GM19455 (cell line): ENCODE results near the gene PCID2.

ENCODE experiments used
- ATAC-seq: cut with Tn5 transposase; IDR thresholded peaks from one replicate; pipeline ENCODE4 v1.9.1; 2021; ENCODE audit not compliant: unreplicated experiment

Gene PCID2

DNA sequence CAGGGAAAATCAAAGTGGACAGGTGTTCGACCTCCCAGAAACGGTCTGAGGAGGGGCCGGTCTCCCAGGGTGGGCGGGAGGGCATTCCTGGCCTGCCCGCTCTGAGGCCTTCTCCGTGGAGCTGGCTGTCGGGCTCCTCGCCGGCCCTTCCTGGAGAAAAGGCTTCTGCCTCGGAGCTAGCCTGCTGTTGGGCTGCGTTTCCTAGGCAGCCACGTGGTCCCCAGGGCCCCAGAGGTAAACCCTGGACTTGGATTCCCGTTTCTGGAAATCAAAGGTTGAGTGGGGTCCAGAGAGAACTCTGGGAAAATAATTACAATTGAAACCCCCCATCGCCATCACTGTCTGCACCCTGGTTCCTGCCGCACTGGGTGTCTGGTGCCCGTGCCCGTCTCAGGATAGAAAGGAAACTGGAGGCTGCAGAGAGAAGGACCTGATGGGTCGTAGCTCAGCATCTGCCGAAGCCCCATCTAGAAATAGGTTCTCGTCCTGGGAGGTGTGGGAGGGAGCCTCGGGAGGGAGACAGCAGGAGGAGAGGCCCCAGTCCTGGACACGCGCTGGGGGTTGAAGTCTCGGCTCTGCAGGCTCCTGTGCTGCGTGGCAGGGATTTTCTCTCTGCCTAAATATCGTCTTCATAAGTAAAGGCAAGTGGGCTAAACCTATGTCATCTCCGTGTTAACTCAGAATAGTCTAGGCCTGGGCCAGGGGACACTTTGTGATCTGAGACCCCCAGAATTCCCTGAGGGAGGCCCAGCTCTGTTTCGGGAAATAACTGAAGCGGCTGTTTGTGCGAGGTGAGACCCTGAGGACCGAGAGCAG is 57.7 kb downstream of the PCID2 start:
- no peak for ATAC-seq

DNA sequence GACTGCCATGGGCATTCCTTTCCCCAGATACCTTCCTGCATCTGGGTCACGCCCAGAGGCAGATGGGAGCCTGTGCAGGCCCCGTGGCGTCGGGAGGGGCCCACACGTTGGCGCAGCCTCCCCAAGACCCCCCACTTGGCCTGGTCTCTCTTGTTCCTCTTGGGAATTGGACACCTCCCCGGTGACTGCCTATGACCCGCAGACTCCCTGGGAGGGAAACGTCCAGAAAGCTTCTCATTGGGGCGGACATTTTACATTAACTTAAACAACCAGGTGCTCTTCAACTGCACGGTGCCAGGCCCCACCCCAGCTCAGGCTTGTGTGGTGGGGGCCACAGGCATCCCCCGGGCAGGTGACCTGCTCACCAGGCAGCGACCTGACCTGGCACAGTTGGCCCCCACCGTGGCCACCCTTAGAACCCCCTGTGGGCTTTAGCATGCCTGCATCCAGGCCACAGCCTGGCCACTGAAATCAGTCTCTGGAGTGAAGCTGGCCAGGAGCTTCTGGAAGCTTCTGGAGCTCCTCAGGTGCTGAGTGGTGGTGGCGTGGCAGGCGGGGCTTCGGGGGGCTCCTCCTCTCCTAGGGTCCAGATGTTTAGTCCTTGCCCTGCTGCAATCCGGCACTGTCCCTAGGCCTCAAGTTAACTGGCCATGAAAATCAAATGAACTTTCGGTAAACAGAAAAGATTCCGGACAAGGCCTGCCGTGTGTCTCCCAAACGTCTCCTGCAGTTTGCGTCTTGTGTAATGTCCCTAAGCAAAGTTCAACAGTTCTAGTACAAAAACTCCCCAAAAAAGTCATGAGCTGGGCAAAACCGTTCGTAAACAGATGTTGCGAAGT is 58.5 kb downstream of the PCID2 start:
- no peak for ATAC-seq

DNA sequence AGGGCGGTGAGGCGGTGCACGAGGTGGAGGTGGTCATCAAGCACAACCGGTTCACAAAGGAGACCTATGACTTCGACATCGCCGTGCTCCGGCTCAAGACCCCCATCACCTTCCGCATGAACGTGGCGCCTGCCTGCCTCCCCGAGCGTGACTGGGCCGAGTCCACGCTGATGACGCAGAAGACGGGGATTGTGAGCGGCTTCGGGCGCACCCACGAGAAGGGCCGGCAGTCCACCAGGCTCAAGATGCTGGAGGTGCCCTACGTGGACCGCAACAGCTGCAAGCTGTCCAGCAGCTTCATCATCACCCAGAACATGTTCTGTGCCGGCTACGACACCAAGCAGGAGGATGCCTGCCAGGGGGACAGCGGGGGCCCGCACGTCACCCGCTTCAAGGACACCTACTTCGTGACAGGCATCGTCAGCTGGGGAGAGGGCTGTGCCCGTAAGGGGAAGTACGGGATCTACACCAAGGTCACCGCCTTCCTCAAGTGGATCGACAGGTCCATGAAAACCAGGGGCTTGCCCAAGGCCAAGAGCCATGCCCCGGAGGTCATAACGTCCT is 59.4 kb downstream of the PCID2 start:
- no peak for ATAC-seq

DNA sequence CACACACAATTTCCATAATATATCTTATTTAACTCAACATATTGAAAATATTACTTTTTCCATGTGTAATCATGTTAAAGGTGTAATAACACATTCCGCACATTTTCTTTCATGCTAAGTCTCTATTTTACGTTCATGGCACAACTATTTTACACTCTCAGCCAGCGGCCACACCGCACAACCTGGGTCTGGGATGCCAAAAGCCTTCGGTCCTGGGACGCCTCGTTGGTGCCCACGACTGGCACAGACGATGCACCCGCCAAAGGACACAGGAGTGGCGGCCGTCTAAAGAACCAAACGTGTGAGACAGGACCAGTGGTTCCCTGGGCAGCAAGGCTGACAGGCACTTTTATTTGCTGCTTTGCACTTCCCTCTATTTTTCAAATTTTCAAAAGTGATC is 60.1 kb downstream of the PCID2 start:
- ATAC-seq = no peak

DNA sequence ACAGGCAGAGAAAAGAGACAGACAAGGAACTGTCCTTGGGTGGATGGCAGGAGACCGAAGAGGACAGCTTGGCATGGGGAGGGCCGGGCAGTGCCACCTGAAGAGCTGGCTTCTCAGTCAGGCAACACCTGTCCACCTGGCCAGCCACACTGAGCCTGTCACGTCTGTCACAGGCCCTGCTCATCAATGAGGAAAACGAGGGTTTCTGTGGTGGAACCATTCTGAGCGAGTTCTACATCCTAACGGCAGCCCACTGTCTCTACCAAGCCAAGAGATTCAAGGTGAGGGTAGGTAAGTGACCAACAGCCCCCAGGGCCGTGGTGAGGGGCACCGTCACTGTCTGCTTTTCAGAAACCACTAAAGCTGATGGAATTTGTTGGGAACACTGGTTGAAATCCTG is 61.3 kb downstream of the PCID2 start:
- ATAC-seq = no peak

DNA sequence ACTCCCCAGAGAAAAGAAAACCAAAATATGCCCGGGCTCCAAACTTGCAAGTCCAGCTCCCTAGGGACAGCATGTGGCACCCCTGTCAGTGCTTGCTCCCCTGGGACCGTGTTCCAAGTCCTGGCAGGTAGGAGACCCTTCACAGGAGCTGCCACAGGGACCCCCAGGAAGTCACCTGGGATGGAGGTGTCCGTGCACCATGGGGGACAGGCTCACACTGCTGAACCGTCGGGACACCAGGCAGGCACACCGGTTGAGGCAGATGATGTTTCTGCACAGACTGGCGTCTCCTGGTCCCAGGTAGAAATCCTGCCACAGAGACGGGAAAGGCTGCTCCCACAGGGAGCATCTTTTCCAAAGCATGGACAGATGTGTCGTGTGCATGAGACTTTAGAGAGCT is 61.7 kb downstream of the PCID2 start:
- ATAC-seq = no peak

DNA sequence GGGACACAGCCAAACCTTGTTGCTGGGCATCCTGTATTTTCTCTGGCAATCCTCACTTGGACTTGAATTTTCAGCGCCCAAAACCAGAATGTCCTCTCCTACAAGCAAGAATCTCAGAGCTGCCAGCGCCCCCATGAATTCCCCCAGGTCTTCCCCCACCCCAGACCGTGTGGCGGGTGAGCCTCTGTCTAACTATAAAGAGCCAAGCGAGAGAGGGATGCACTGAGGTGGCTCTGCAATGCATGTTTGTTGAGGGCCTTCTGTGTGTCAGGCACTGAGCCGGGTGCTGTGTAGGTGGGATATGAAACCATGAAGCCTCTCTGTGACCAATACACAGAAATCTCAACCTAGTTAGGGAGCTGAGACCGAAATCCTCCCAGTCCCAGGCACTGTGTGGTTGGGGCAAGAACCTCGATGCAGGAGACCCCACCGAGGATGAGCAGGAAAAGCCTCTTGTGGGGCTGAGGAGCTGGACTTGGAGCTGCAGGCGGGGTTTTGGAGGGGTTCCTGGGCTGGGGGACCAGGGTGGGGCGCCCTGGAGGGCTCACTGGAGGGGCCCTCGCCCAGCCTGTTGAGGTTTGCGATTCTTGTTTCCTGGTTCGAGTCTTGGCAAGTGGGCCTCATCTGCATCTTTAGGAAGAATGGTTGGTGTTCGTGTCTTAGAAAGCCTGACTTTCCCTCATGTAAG is 62.4 kb downstream of the PCID2 start:
- no peak for ATAC-seq

DNA sequence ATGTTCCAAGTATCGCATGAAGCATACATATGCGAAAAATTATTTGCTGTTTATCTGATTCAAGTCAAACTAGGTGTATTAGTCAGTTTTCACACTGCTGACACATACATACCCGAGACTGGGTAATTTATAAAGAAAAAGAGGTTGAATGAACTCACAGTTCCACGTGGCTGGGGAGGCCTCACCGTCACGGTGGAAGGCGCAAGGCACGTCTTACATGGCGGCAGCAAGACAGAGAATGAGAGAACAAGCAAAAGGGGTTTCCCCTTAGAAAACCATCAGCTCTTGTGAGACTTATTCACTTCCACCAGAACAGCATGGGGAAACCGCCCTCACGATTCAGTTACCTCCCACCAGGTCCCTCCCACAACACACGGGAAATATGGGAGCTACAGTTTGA is 63.0 kb downstream of the PCID2 start:
- no peak for ATAC-seq

DNA sequence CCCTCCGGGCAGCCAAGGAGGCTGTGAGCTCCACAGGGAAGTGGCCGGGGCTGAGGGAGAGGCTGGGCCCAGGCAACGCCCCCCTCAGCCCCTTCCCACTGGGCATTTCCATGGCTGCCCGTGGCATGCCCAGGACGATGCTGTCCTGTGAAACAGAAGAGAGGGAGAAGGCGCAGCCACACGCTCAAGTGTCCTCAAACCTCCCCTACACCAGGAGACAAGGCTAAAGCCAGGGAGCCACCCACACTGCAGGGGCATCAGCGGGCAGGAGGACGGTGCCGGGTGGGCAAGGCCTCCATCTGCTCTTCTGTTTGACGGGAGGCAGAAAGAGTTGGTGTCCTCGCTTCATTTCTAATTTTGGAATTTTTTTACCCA is 64.2 kb downstream of the PCID2 start:
- ATAC-seq = no peak

DNA sequence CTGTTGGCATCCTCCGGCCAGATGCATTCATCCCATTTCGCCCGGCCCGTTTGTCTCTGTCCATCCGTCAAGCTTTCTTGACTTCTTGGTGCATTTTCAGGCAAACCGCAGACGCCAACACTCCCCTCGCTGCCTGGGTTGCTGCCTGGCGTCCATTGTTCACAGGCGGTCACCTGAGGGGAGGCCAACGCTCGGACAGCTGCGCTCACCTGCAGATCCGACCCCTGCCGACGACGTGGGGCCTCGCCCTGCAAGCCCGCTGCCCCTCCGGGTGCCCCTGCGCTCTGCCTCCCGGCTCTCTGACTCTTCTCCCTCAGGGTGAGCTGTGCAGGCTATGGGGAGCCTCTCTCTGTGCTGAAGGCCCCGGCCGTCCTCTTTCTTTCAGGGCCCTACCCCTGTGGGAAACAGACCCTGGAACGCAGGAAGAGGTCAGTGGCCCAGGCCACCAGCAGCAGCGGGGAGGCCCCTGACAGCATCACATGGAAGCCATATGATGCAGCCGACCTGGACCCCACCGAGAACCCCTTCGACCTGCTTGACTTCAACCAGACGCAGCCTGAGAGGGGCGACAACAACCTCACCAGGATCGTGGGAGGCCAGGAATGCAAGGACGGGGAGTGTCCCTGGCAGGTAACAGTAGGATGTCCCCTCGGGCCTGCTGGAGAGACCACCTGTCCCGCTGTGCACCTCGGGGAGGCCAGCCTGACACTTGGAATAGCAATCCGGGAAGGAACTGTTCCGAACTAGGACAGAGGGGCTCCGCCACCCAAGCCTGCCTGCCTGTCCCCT is 64.8 kb downstream of the PCID2 start:
- no peak for ATAC-seq

DNA sequence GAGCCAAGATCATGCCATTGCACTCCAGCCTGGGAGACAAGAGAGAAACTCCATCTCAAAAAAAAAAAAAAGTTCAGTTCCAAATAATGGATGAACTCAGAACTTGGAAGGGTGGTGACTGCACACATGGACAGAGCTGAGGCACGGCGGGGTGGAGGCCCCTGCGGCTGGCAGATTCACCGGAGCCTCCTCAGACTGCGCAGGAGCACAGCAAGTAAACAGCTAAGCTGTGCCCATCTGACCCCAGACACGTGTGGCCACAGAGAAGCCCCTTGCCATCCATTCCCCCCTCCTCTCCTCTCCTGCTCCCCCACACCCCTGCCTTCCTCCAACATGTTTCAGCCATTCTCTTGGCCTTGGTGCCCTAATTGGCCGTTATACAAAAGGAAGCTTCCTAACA is 65.6 kb downstream of the PCID2 start:
- no peak for ATAC-seq

DNA sequence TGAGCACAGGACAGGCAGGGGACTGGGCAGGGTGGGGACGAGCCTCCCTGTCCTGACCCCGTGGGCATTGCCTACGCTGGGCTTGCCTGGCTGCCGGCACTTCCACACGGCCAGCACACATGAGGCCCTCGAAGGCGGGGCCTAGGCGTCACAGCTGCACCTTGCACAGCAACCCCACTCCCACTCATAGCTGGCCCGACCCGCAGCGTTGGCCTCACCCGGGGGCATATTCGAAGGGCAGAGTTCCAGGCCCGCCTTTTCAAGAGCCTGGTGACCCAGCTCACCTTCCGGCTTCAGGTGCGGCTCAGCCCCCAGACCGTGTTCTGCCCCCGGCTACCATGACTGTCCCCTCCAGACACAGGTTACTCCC is 66.9 kb downstream of the PCID2 start:
- no peak for ATAC-seq

DNA sequence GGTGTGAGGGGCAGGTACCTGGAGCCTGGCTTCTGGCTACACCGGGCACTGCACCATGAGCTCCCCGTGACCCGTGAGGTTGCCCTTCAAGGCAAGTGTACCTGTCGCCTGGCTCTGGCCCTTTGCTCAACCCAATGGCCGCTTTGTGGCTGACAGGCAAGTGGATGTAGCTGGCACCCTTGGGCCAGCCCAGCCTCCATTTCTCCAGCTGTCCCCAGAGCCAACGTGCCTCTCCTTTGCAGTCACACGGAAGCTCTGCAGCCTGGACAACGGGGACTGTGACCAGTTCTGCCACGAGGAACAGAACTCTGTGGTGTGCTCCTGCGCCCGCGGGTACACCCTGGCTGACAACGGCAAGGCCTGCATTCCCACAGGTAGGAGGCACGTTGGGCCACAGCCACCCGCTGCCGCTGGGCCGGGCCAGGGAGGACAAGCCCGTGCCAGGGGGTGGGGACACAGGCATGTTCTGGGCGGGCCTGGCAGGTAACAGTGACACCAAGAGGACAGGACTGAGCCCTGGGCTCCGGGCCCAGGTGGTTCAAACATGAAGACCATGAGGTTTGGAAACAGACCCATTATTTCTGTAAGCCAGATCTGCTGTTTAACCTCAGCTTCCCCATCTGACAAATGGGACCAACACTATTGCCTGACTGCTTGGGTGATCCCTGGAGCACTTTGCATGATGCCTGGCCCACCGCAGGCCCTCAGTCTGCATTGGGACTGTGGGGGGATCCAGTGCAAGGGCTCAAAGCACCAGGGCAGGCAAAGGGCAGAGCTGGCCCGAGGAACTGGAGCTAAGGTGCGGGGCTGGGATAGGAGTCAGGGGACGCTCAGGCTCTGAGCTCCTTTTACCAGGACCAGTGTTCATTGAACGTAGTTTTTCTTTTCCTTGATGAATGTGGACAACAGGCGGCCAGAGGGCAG is 67.5 kb downstream of the PCID2 start:
- ATAC-seq = no peak

DNA sequence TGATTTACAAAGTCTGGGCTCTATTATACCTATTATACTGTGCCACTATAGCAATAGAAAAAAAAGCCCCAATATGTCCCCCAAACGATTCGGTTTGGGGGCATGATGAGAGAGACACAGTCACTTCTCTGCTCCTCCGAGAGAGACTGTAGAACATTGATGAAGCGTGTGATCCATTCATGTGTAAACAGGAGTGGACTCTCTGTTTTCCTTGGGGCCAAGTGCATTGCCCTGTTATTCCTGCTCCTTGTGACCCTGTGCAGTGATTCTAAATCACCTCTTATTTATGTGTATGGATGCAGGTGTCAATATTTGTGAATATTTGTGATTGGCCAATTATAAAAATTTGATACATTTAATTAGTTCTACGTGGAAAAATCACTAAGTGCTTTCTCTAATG is 68.9 kb downstream of the PCID2 start:
- no peak for ATAC-seq

DNA sequence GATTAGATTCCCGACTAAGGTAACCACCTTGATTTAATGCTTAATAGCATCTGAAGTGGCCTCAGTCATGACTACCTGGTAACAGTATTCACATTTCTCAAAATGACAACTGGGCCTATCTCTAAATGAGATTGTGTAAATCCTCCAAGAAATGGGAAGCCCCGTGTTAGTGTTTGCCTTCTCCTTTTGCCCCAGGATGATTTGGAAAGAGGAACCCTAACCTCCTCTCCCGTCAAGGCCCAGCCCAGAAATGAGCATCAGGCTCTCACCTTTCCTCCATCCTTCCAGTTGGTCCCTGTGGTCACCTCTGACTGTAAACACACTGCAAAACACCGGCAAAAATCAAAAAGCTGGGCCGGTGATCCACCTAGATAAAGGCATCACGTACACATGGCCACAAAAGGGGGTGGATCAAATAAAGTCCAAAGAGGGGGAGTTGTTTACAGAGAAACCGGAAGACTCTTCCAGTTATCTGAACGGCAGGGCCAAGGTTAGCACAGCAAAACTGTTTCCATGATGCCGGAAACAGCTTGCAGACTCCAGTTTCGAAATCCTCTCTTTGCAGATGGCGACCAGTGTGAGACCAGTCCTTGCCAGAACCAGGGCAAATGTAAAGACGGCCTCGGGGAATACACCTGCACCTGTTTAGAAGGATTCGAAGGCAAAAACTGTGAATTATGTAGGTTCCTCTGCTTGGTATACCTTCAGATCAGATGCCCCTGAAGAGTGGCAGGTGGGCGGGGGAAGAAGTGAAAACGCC is 69.5 kb downstream of the PCID2 start:
- no peak for ATAC-seq

DNA sequence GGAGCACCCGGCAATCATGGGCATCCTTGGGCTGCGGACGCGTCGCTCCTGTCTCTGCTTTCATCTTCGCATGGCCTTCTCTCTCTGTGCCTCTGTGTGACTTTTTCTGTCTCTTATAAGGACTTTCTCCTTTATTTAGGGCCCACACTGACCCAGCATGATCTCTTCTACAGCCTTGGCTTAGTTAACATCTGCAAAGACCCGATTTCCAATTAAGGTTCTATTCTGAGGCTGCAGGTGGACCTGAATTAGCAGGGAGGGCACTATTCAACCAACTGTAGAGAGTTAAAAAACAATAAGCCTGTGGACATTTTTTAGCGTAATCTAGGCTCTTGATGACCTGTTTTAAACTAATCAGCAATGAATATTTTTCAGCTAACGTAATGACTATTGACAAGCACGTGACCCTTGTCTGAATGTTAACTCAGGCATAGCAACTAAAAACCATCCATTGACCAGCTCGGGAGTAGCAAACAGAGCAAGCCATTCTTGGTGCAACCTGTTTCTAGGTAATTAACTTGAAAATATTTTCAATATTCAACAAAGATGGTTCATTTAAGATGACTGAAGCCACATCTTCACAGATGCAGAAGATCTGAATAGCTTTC is 70.7 kb downstream of the PCID2 start:
- ATAC-seq = no peak

DNA sequence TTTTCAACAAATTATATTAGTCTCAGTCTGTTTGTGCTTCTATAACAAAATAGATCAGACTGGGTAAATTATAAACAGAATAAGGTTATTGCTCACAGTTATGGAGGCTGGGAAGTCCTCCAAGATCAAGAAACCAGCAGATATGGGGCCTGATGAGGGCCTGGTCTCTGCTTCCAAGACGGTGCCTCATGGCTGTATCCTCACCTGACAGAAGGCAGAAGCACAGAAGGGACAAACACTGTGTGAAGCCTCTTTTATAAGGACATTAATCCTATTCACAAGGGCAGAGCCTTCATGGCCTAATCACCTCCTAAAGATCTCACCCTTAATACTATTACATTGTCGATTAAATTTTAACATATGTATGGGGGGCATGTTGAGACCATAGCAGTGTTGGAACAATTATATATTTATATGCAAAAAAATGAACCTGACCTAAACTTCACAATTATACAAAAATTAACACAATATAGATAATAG is 73.1 kb downstream of the PCID2 start:
- ATAC-seq = no peak
